Glutamatergic neuron (in vitro differentiated cells): ENCODE measurements around the gene MEIG1. TPM values are rescaled to one million over a fixed set of nuclear protein-coding genes. Genes with fewer than 3 reads are reported as not detected.

Experiments
- DNase-seq: peaks from one replicate; pipeline ENCODE4 v3.0.0; 2022
- H3K27ac Mint-ChIP-seq: one replicate; pipeline ENCODE4 v1.8.0; 2020; ENCODE audit warnings: mild to moderate bottlenecking, mixed read lengths, inconsistent platforms; ENCODE audit not compliant: unreplicated experiment
- H3K27me3 Mint-ChIP-seq: one replicate; pipeline ENCODE4 v1.8.0; 2020; ENCODE audit warnings: mild to moderate bottlenecking, moderate library complexity, mixed read lengths, inconsistent platforms; ENCODE audit not compliant: unreplicated experiment
- H3K36me3 Mint-ChIP-seq: one replicate; pipeline ENCODE4 v1.8.0; 2020; ENCODE audit warnings: mild to moderate bottlenecking, mixed read lengths, inconsistent platforms; ENCODE audit not compliant: unreplicated experiment
- H3K4me1 Mint-ChIP-seq: one replicate; pipeline ENCODE4 v1.8.0; 2020; ENCODE audit warnings: mild to moderate bottlenecking, low read depth, mixed read lengths, inconsistent platforms; ENCODE audit not compliant: unreplicated experiment
- H3K4me3 Mint-ChIP-seq: one replicate; pipeline ENCODE4 v1.8.0; 2020; ENCODE audit warnings: mild to moderate bottlenecking, mixed read lengths, inconsistent platforms; ENCODE audit not compliant: unreplicated experiment
- H3K9me3 Mint-ChIP-seq: one replicate; pipeline ENCODE4 v1.8.0; 2020; ENCODE audit warnings: mild to moderate bottlenecking, moderate library complexity, mixed read lengths, inconsistent platforms; ENCODE audit not compliant: unreplicated experiment
- long read RNA-seq: library from polyadenylated mRNA; unstranded; transcript quantifications from one replicate; pipeline ENCODE4 v2.0.0, GENCODE V29; 2020; ENCODE audit not compliant: unreplicated experiment
- total RNA-seq: library from RNA; stranded (reverse); fragmentation: NEBNext Ultra II Directional; extraction: Animal tissue kit (Norgen Biotek cat#: 25700); gene quantifications from one replicate; pipeline ENCODE4 v1.2.1, GENCODE V29; 2021; ENCODE audit not compliant: unreplicated experiment
- TF ChIP-seq, protein P1 (sequence below): fragments of 200-600 bp; sonication (generic); IDR thresholded peaks from one replicate; pipeline ENCODE4 v1.5.0; 2021; ENCODE audit not compliant: partially characterized antibody, unreplicated experiment

Gene MEIG1, protein sequence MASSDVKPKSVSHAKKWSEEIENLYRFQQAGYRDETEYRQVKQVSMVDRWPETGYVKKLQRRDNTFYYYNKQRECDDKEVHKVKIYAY
- not detected for total RNA-seq
- long read RNA-seq: 0 reads

GRCh38 chr10:14959221-14960057, at the start of gene MEIG1:
TSS of gene MEIG1 (plus strand) at chr10:14959388. CDS start at chr10:14966469, 7,081 bp downstream.
- peaks cover 11% of the 10 kb centered on the region for H3K27me3 Mint-ChIP-seq
- peak within 1 kb of the TSS; percentile 99 for H3K27ac Mint-ChIP-seq
- peak within 1 kb of the TSS; percentile 94 for H3K4me3 Mint-ChIP-seq
- TF ChIP-seq, protein P1, sequence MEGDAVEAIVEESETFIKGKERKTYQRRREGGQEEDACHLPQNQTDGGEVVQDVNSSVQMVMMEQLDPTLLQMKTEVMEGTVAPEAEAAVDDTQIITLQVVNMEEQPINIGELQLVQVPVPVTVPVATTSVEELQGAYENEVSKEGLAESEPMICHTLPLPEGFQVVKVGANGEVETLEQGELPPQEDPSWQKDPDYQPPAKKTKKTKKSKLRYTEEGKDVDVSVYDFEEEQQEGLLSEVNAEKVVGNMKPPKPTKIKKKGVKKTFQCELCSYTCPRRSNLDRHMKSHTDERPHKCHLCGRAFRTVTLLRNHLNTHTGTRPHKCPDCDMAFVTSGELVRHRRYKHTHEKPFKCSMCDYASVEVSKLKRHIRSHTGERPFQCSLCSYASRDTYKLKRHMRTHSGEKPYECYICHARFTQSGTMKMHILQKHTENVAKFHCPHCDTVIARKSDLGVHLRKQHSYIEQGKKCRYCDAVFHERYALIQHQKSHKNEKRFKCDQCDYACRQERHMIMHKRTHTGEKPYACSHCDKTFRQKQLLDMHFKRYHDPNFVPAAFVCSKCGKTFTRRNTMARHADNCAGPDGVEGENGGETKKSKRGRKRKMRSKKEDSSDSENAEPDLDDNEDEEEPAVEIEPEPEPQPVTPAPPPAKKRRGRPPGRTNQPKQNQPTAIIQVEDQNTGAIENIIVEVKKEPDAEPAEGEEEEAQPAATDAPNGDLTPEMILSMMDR: no peak
- no peaks in the 10 kb centered on the region for H3K36me3 Mint-ChIP-seq
- H3K4me1 Mint-ChIP-seq: peaks cover 3% of the 10 kb centered on the region
- peak; percentile 96 for DNase-seq
- peaks cover 1% of the 10 kb centered on the region for H3K9me3 Mint-ChIP-seq

DNA sequence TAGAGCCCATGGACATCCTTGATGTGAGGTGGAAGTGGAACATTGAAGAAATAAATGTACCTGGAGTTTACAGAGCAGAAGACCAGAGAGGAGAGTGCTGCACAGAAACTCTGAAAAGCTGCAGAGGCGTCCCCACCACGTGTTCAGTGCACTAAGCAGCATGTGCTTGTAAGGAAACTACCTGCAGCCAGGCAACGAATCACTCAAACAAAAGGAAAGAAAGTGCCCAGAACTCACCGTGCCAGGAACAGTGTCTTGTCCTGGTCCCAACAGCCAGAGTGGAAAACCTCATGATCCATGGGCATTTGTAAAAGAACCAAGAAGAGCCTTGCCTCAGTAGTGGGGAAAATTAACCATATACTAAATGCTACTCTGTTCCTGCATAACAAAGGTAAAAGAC, 48.2 kb upstream of the MEIG1 start:
- Mint-ChIP-seq H3K36me3 (peaks cover 27% of the 10 kb centered on the region), H3K4me3 (no peak overlapping the region), H3K27me3 (no peaks in the 10 kb centered on the region), H3K9me3 (peaks cover 9% of the 10 kb centered on the region), H3K4me1 (no peaks in the 10 kb centered on the region), H3K27ac (no peak overlapping the region)
- no peak for DNase-seq
- TF ChIP-seq, protein P1: no peak

DNA sequence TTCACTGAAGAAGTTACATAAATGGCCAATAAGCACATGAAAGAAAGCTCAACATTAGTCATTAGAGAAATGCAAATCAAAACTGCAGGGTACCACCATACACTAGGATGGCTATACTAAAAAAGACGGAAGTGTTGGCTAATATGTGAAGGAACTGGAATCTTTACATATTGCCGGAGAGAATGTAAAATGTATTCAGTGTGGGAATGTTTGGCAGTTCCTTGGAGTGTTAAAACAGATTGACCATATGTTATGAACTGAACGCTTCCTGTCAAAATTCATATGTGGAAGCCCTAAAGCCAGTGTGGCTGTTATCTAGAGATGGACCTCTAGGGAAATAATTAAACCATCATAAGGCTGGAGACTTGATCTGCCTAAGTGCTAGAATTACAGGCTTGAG, 47.4 kb upstream of the MEIG1 start:
- H3K9me3 Mint-ChIP-seq: peaks cover 9% of the 10 kb centered on the region
- no peak for DNase-seq
- H3K36me3 Mint-ChIP-seq: peaks cover 33% of the 10 kb centered on the region
- no peak overlapping the region for H3K27ac Mint-ChIP-seq
- no peaks in the 10 kb centered on the region for H3K27me3 Mint-ChIP-seq
- no peak overlapping the region for H3K4me3 Mint-ChIP-seq
- H3K4me1 Mint-ChIP-seq: no peaks in the 10 kb centered on the region
- TF ChIP-seq, protein P1: no peak

- TF ChIP-seq, protein P1: no peak
- no peak overlapping the region for H3K4me3 Mint-ChIP-seq
- peaks cover 7% of the 10 kb centered on the region for H3K9me3 Mint-ChIP-seq
- H3K27me3 Mint-ChIP-seq: no peaks in the 10 kb centered on the region
- no peak overlapping the region for H3K27ac Mint-ChIP-seq
- DNase-seq: no peak
- H3K4me1 Mint-ChIP-seq: no peaks in the 10 kb centered on the region
- H3K36me3 Mint-ChIP-seq: peaks cover 22% of the 10 kb centered on the region
Observed at GRCh38 chr10:14916600-14916999, 42.6 kb upstream of the MEIG1 start.

- Mint-ChIP-seq H3K9me3 (peaks cover 7% of the 10 kb centered on the region), H3K4me3 (no peak overlapping the region), H3K4me1 (no peaks in the 10 kb centered on the region), H3K27me3 (no peaks in the 10 kb centered on the region), H3K36me3 (peaks cover 22% of the 10 kb centered on the region), H3K27ac (no peak overlapping the region)
- TF ChIP-seq, protein P1: no peak
- DNase-seq: no peak
Observed at GRCh38 chr10:14917827-14918226, 41.4 kb upstream of the MEIG1 start.
